Measurements from ENCODE around the gene CARTPT. TPM values are rescaled to one million over a fixed set of nuclear protein-coding genes. Genes with fewer than 3 reads are reported as not detected.
A peak's percentile ranks its signal among the peaks of the same experiment; 100 is the strongest.

CARTPT gene
- total RNA-seq, 1 donor from 2014 or later = not detected

- H3K27me3 ChIP-seq = no peaks in the 10 kb centered on the region
- H3K4me3 ChIP-seq = no peak overlapping the region
- H3K36me3 ChIP-seq = no peaks in the 10 kb centered on the region
- H3K4me1 ChIP-seq = no peaks in the 10 kb centered on the region
- intact Hi-C loops (cut with DNase I) = no loop called here
- H3K27ac ChIP-seq = no peak overlapping the region
- DNase-seq (ENCODE audit: extremely low spot score in 2 of 2) = no peak
- H3K9me3 ChIP-seq = no peaks in the 10 kb centered on the region
- TF ChIP-seq CTCF (IDR thresholded peaks at IDR 0.05) = no peak
- no peak for TF ChIP-seq POLR2AphosphoS5 (IDR thresholded peaks at IDR 0.05; ENCODE audit: insufficient read depth in 1 of 2, low read depth in 1 of 2)
- no peak for TF ChIP-seq POLR2A (IDR thresholded peaks at IDR 0.05)
Measured at GRCh38 chr5:71751422-71751821, 32.3 kb downstream of the CARTPT start.

GRCh38 chr5:71752441-71753190 lies 33.5 kb downstream of the CARTPT start:
- H3K4me1 ChIP-seq = no peaks in the 10 kb centered on the region
- TF ChIP-seq POLR2A (IDR thresholded peaks at IDR 0.05) (no peak), CTCF (IDR thresholded peaks at IDR 0.05) (no peak), POLR2AphosphoS5 (IDR thresholded peaks at IDR 0.05; ENCODE audit: insufficient read depth in 1 of 2, low read depth in 1 of 2) (no peak)
- H3K27ac ChIP-seq = no peak overlapping the region
- H3K4me3 ChIP-seq = no peak overlapping the region
- H3K36me3 ChIP-seq = no peaks in the 10 kb centered on the region
- DNase-seq (ENCODE audit: extremely low spot score in 2 of 2) = no peak
- no peaks in the 10 kb centered on the region for H3K9me3 ChIP-seq
- intact Hi-C loops (cut with DNase I) = no loop called here
- H3K27me3 ChIP-seq = no peaks in the 10 kb centered on the region

- no peak for DNase-seq (ENCODE audit: extremely low spot score in 2 of 2)
- no peak overlapping the region for H3K27ac ChIP-seq
- no peaks in the 10 kb centered on the region for H3K9me3 ChIP-seq
- H3K27me3 ChIP-seq = no peaks in the 10 kb centered on the region
- no peaks in the 10 kb centered on the region for H3K4me1 ChIP-seq
- intact Hi-C loops (cut with DNase I) = no loop called here
- TF ChIP-seq POLR2AphosphoS5 (IDR thresholded peaks at IDR 0.05; ENCODE audit: insufficient read depth in 1 of 2, low read depth in 1 of 2) (no peak), POLR2A (IDR thresholded peaks at IDR 0.05) (no peak), CTCF (IDR thresholded peaks at IDR 0.05) (peak; percentile 33 to 61 (median 46))
- no peaks in the 10 kb centered on the region for H3K36me3 ChIP-seq
- peak overlapping the region; percentile 4 to 6 for H3K4me3 ChIP-seq
Measured at GRCh38 chr5:71757590-71758543, 38.8 kb downstream of the CARTPT start.

- no peaks in the 10 kb centered on the region for H3K9me3 ChIP-seq
- no peak for TF ChIP-seq CTCF (IDR thresholded peaks at IDR 0.05)
- no peak for TF ChIP-seq POLR2AphosphoS5 (IDR thresholded peaks at IDR 0.05; ENCODE audit: insufficient read depth in 1 of 2, low read depth in 1 of 2)
- no peak for TF ChIP-seq POLR2A (IDR thresholded peaks at IDR 0.05)
- DNase-seq (ENCODE audit: extremely low spot score in 2 of 2) = no peak
- no peak overlapping the region for H3K27ac ChIP-seq
- no peaks in the 10 kb centered on the region for H3K36me3 ChIP-seq
- intact Hi-C loops (cut with DNase I) = no loop called here
- H3K4me1 ChIP-seq = no peaks in the 10 kb centered on the region
- H3K4me3 ChIP-seq = no peak overlapping the region
- H3K27me3 ChIP-seq = no peaks in the 10 kb centered on the region
Measured at GRCh38 chr5:71762826-71763225, 43.8 kb downstream of the CARTPT start.
